ENCODE results near the gene EYA4. TPM values are rescaled to one million over a fixed set of nuclear protein-coding genes. Genes with fewer than 3 reads are reported as not detected.

The EYA4 gene
- total RNA-seq, 1 experiment from 2014 or later = 0.24 TPM

- ChIA-PET POLR2A (no interaction called here), CTCF (no interaction called here)
- ATAC-seq (no peak), DNase-seq (ENCODE audit: low spot score) (no peak)
- Mint-ChIP-seq H3K27me3 (ENCODE audit: low read depth) (no peaks in the 10 kb centered on the region), H3K27ac (no peak overlapping the region), H3K9me3 (peaks cover 18% of the 10 kb centered on the region), H3K36me3 (no peaks in the 10 kb centered on the region), H3K4me1 (no peaks in the 10 kb centered on the region), H3K4me3 (no peak overlapping the region)
- TF ChIP-seq HMGA2 (CRISPR knock-in tag; IDR thresholded peaks at IDR 0.05) (peak; percentile 90; the same call in 1 of the 2 replicates), ZNF671 (CRISPR knock-in tag; IDR thresholded peaks at IDR 0.05) (no peak)
Measured at GRCh38 chr6:133495205-133495903, 254.2 kb downstream of the EYA4 start.

- TF ChIP-seq ZNF317 (CRISPR knock-in tag; IDR thresholded peaks at IDR 0.05; ENCODE audit: borderline replicate concordance, low read depth) (no peak), ZNF416 (CRISPR knock-in tag; IDR thresholded peaks at IDR 0.05) (no peak)
- no peaks in the 10 kb centered on the region for H3K4me1 Mint-ChIP-seq
- H3K9me3 Mint-ChIP-seq = no peaks in the 10 kb centered on the region
- ChIA-PET POLR2A (no interaction called here), CTCF (no interaction called here)
- H3K27ac Mint-ChIP-seq = no peak overlapping the region
- ATAC-seq (no peak), DNase-seq (ENCODE audit: low spot score) (no peak)
- H3K36me3 Mint-ChIP-seq = no peaks in the 10 kb centered on the region
- no peaks in the 10 kb centered on the region; the same call in 1 of the 2 replicates for H3K27me3 Mint-ChIP-seq (ENCODE audit: low read depth)
- H3K4me3 Mint-ChIP-seq = no peak overlapping the region
Measured at GRCh38 chr6:133499662-133500061, 258.5 kb downstream of the EYA4 start.

GRCh38 chr6:133501675-133502270 lies 260.6 kb downstream of the EYA4 start:
- ATAC-seq (no peak), DNase-seq (ENCODE audit: low spot score) (no peak)
- H3K9me3 Mint-ChIP-seq = no peaks in the 10 kb centered on the region
- no peak overlapping the region for H3K4me3 Mint-ChIP-seq
- POLR2A ChIA-PET = interaction anchor here (1.1 kb wide), 1 partner anchor 32 kb away, joined by 3 read pairs; no protein-coding TSS in a partner anchor
- no peak overlapping the region for H3K27ac Mint-ChIP-seq
- no peaks in the 10 kb centered on the region for H3K36me3 Mint-ChIP-seq
- CTCF ChIA-PET = no interaction called here
- no peaks in the 10 kb centered on the region for H3K4me1 Mint-ChIP-seq
- H3K27me3 Mint-ChIP-seq (ENCODE audit: low read depth) = no peaks in the 10 kb centered on the region; the same call in 1 of the 2 replicates
- no peak for TF ChIP-seq NR2C2 (CRISPR knock-in tag; IDR thresholded peaks at IDR 0.05)
- no peak for TF ChIP-seq MLX (CRISPR knock-in tag; IDR thresholded peaks at IDR 0.05)
- no peak for TF ChIP-seq KAT7 (CRISPR knock-in tag; IDR thresholded peaks at IDR 0.05; ENCODE audit: borderline replicate concordance)
- no peak for TF ChIP-seq ZMAT4 (CRISPR knock-in tag; IDR thresholded peaks at IDR 0.05)
- no peak for TF ChIP-seq E2F4 (CRISPR knock-in tag; IDR thresholded peaks at IDR 0.05; ENCODE audit: borderline replicate concordance, low read depth)

GRCh38 chr6:133502441-133503335 lies 261.5 kb downstream of the EYA4 start:
- ATAC-seq = no peak
- no peaks in the 10 kb centered on the region; the same call in 1 of the 2 replicates for H3K27me3 Mint-ChIP-seq (ENCODE audit: low read depth)
- POLR2A ChIA-PET = interaction anchor here (1.1 kb wide), 1 partner anchor 31 kb away, joined by 3 read pairs; no protein-coding TSS in a partner anchor
- TF ChIP-seq CTCF (IDR thresholded peaks at IDR 0.05) (no peak), ESRRA (CRISPR knock-in tag; IDR thresholded peaks at IDR 0.05; ENCODE audit: borderline replicate concordance) (no peak), E2F4 (CRISPR knock-in tag; IDR thresholded peaks at IDR 0.05; ENCODE audit: borderline replicate concordance, low read depth) (no peak), SP1 (CRISPR knock-in tag; conservative IDR thresholded peaks at IDR 0.05) (no peak), JUN (CRISPR knock-in tag; IDR thresholded peaks at IDR 0.05) (no peak), FOXP1 (CRISPR knock-in tag; IDR thresholded peaks at IDR 0.05; ENCODE audit: borderline replicate concordance) (no peak), MXD4 (CRISPR knock-in tag; IDR thresholded peaks at IDR 0.05; ENCODE audit: borderline replicate concordance) (no peak), HMGXB4 (CRISPR knock-in tag; IDR thresholded peaks at IDR 0.05) (no peak), ZBTB43 (CRISPR knock-in tag; IDR thresholded peaks at IDR 0.05) (no peak)

More at GRCh38 chr6:133502441-133503335, 261.5 kb downstream of the EYA4 start:
- H3K9me3 Mint-ChIP-seq = no peaks in the 10 kb centered on the region
- no peak for DNase-seq (ENCODE audit: low spot score)
- CTCF ChIA-PET = no interaction called here
- H3K36me3 Mint-ChIP-seq = no peaks in the 10 kb centered on the region
- no peak overlapping the region for H3K4me3 Mint-ChIP-seq
- H3K4me1 Mint-ChIP-seq = no peaks in the 10 kb centered on the region
- H3K27ac Mint-ChIP-seq = no peak overlapping the region
